ENCODE measurements around the gene STXBP4. TPM values are rescaled to one million over a fixed set of nuclear protein-coding genes. Genes with fewer than 3 reads are reported as not detected.
A peak's percentile ranks its signal among the peaks of the same experiment; 100 is the strongest.
"Not testable (repeated sequence)": the region's sequence is repeated elsewhere in the genome, so short reads cannot be mapped to it uniquely, and the experiment has no call there.

The STXBP4 gene
- polyA plus RNA-seq, 3 donors from 2014 or later = 0.58 to 5.9 TPM; not detected in 1

DNA sequence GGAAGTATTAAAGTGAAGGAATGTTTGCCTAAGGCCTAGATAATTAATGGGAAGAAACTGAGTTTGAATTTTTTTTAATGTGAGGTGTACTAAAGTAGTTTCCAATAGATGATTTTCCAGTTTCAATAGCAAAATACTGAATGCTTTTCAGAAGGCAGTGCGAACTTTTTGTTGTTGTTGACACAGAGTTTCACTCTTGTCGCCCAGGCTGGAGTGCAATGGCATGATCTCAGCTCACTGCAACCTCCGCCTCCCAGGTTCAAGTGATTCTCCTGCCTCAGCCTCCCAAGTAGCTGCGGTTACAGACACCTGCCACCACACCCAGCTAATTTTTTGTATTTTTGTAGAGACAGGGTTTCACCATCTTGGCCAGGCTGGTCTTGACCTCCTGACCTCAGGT, 104.9 kb downstream of the STXBP4 start:
- H3K27me3 Mint-ChIP-seq (ENCODE audit: low read depth in 3 of 3); H3K4me1 Mint-ChIP-seq; H3K4me3 Mint-ChIP-seq; H3K9me3 Mint-ChIP-seq; H3K27ac Mint-ChIP-seq; DNase-seq: not testable (repeated sequence)
- H3K36me3 Mint-ChIP-seq = peaks cover 6 to 27% (median 22%) of the 10 kb centered on the region in 3 donors

DNA sequence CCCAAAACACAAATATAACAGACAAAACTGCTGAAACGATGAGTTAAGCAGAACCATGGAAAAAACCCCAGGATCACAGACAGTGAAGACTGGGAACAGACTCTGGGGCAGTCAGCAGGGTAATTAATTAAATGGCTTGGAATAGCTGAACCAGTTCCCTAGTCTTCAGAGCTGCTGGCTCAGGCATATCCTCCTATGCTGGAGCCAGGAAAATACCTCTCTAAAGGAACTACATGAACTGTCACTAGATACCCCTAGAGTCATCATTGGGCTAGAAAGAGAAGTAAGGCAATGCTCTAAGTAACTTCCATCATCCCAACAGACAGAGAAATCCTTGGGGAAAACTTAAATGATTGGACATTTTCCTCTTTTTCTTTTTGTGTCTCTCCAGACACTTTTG, 113.0 kb downstream of the STXBP4 start:
- H3K27ac Mint-ChIP-seq = no peak overlapping the region
- no peak overlapping the region for H3K4me3 Mint-ChIP-seq
- no peaks in the 10 kb centered on the region for H3K4me1 Mint-ChIP-seq
- H3K9me3 Mint-ChIP-seq = peaks cover 0 to 3% (median 0%) of the 10 kb centered on the region in 6 donors
- H3K36me3 Mint-ChIP-seq = peaks cover 15 to 48% (median 42%) of the 10 kb centered on the region in 3 donors
- H3K27me3 Mint-ChIP-seq (ENCODE audit: low read depth in 3 of 3) = no peaks in the 10 kb centered on the region
- no peak for DNase-seq

GRCh38 chr17:55086635-55087058, 118.1 kb downstream of the STXBP4 start:
- Mint-ChIP-seq H3K36me3 (peaks cover 12 to 35% (median 27%) of the 10 kb centered on the region in 3 donors), H3K9me3 (peaks cover 0 to 6% (median 0%) of the 10 kb centered on the region in 6 donors), H3K4me1 (peaks cover 21 to 31% of the 10 kb centered on the region in 2 donors), H3K27ac (no peak overlapping the region), H3K4me3 (no peak overlapping the region), H3K27me3 (ENCODE audit: low read depth in 3 of 3) (peaks cover 0 to 3% (median 2%) of the 10 kb centered on the region in 3 donors)
- DNase-seq = no peak

DNA sequence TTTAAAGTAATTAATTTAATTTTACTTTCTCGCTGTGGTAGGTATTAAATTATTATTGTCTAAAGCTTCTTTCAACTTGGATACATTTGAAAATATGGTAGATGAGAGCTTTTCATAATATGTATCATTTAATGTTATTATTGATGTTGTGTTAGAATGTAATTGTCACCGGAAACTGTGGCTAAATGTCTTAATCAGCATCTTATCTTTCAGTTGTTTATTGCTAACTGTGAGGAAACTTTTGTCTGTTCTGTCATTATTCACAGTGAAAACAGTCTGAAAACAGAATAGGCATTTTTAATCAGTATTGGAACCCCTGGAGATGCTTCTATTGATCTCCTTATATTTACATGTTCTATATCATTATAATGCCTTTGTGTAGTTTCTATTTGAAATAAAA, 120.7 kb downstream of the STXBP4 start:
- peaks cover 0 to 6% (median 0%) of the 10 kb centered on the region in 6 donors for H3K9me3 Mint-ChIP-seq
- peak overlapping the region in 3 of 6 donors; percentile 39 to 76 (median 74) for H3K27ac Mint-ChIP-seq
- H3K4me1 Mint-ChIP-seq = peaks cover 26 to 36% of the 10 kb centered on the region in 2 donors
- peaks cover 0 to 20% (median 12%) of the 10 kb centered on the region in 3 donors for H3K36me3 Mint-ChIP-seq
- no peak for DNase-seq
- H3K4me3 Mint-ChIP-seq = peak overlapping the region in 1 of 5 donors; percentile 30
- H3K27me3 Mint-ChIP-seq (ENCODE audit: low read depth in 3 of 3) = peaks cover 0 to 3% (median 2%) of the 10 kb centered on the region in 3 donors

DNA sequence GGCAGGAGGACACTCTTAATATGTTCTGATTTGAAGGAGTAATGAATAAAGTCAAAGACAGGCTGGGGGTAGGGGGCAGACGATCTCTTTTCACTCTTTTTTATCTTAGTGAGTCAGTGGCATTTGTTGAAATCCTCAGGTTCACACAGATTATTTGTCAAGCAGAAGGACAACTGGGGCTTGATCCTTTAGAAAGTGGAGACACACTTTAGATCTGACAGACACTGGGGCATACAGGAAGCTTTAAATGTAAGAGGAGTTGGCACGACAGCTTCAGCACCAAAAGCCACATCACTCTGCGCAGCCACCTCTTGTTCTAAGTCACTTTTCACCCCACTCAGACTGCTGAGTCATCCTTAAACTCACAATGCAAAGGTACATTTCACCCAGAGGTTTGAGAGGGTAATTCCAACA, 121.5 kb downstream of the STXBP4 start:
- H3K27me3 Mint-ChIP-seq (ENCODE audit: low read depth in 3 of 3) = peaks cover 0 to 3% (median 2%) of the 10 kb centered on the region in 3 donors
- peak in 2 of 3 donors; percentile 18 to 34 for DNase-seq
- peaks cover 26 to 36% of the 10 kb centered on the region in 2 donors for H3K4me1 Mint-ChIP-seq
- H3K36me3 Mint-ChIP-seq = peaks cover 0 to 20% (median 12%) of the 10 kb centered on the region in 3 donors
- H3K27ac Mint-ChIP-seq = peak overlapping the region in 5 of 6 donors; percentile 12 to 76 (median 42)
- H3K9me3 Mint-ChIP-seq = peaks cover 0 to 6% (median 0%) of the 10 kb centered on the region in 6 donors
- H3K4me3 Mint-ChIP-seq = peak overlapping the region in 2 of 5 donors; percentile 9 to 68

DNA sequence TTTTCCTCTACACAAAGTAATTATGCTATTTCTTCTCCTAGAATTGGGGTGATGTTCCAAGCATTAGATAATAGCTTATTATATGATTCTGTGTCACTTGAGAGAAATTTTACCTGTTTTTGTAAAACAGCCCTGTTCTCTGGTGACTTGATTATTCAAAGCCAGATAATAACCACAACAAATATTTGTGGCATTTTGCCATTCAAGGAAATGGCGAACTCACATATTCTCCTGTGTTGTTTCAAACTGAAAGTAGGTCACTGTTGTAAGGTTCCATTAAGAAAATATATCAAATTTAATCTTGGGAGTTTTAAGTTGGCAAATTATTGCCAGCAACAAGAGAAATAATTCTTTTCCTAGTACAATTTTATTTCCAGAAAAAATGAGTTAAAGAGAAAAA, 124.8 kb downstream of the STXBP4 start:
- no peak for DNase-seq
- Mint-ChIP-seq H3K27me3 (ENCODE audit: low read depth in 3 of 3) (peaks cover 0 to 3% (median 2%) of the 10 kb centered on the region in 3 donors), H3K9me3 (no peaks in the 10 kb centered on the region), H3K27ac (no peak overlapping the region), H3K36me3 (peaks cover 3% of the 10 kb centered on the region in 3 donors), H3K4me3 (no peak overlapping the region), H3K4me1 (peaks cover 26 to 36% of the 10 kb centered on the region in 2 donors)

GRCh38 chr17:55098765-55099164, 130.2 kb downstream of the STXBP4 start:
- peaks cover 0 to 6% (median under 1%) of the 10 kb centered on the region in 6 donors for H3K9me3 Mint-ChIP-seq
- H3K4me1 Mint-ChIP-seq = no peaks in the 10 kb centered on the region
- no peak overlapping the region for H3K27ac Mint-ChIP-seq
- H3K36me3 Mint-ChIP-seq = peaks cover 3 to 15% (median 13%) of the 10 kb centered on the region in 3 donors
- H3K27me3 Mint-ChIP-seq (ENCODE audit: low read depth in 3 of 3) = peaks cover 0 to 2% (median 0%) of the 10 kb centered on the region in 3 donors
- H3K4me3 Mint-ChIP-seq = no peak overlapping the region
- DNase-seq = no peak

DNA sequence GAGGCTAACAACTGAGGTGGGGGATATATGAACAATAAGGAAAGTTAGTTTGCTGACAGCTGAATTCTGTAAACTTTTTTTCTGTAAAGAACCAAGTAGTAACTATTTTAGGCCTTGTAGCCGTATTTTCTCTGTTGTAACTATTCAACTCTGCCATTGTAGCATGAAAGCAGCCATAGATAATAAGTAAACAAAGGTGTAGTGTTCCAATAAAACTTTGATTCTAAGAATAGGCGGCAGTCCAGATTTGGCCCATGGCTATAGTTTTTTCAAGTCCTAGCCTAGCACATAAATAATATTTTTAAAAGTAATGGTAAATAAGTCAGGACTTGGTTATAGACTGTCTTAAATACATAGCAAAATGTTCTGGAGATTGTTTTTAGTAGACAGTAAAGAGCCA, 142.0 kb downstream of the STXBP4 start:
- peaks cover 0 to 2% (median 0%) of the 10 kb centered on the region in 3 donors for H3K27me3 Mint-ChIP-seq (ENCODE audit: low read depth in 3 of 3)
- DNase-seq = no peak
- peaks cover 6 to 14% (median 12%) of the 10 kb centered on the region in 6 donors for H3K9me3 Mint-ChIP-seq
- no peak overlapping the region for H3K27ac Mint-ChIP-seq
- no peaks in the 10 kb centered on the region for H3K4me1 Mint-ChIP-seq
- peaks cover 4 to 18% (median 8%) of the 10 kb centered on the region in 3 donors for H3K36me3 Mint-ChIP-seq
- no peak overlapping the region for H3K4me3 Mint-ChIP-seq

DNA sequence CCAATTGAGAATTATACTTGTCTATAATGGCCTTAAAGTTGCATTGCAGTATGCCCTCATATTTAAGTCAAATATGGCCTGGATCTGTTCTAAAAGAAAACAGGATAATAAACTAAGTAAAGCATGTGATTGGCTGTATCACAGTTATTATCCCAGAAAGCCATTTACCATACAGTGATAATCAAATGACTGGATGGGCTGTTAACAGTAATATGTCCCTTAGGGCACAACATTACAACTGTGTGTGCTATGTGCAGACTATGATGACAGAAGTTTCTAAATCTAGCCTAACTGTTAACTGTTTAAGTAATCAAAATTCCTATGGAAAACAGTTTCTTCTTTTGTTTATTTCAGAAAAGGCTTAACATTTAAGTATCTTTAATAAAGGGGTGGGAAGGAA, 145.7 kb downstream of the STXBP4 start:
- H3K4me1 Mint-ChIP-seq = peaks cover 2 to 8% of the 10 kb centered on the region in 2 donors
- peaks cover 0 to 10% (median 4%) of the 10 kb centered on the region in 3 donors for H3K36me3 Mint-ChIP-seq
- H3K4me3 Mint-ChIP-seq = no peak overlapping the region
- no peak overlapping the region for H3K27ac Mint-ChIP-seq
- peaks cover 0 to 4% (median 0%) of the 10 kb centered on the region in 6 donors for H3K9me3 Mint-ChIP-seq
- no peak for DNase-seq
- peaks cover 0 to 1% (median 0%) of the 10 kb centered on the region in 3 donors for H3K27me3 Mint-ChIP-seq (ENCODE audit: low read depth in 3 of 3)

GRCh38 chr17:55116440-55116914, 147.9 kb downstream of the STXBP4 start:
- no peak overlapping the region for H3K4me3 Mint-ChIP-seq
- H3K4me1 Mint-ChIP-seq = peaks cover 2 to 8% of the 10 kb centered on the region in 2 donors
- no peaks in the 10 kb centered on the region for H3K27me3 Mint-ChIP-seq (ENCODE audit: low read depth in 3 of 3)
- no peak for DNase-seq
- H3K36me3 Mint-ChIP-seq = peaks cover 0 to 4% (median 4%) of the 10 kb centered on the region in 3 donors
- peaks cover 0 to 2% (median 0%) of the 10 kb centered on the region in 6 donors for H3K9me3 Mint-ChIP-seq
- peak overlapping the region in 1 of 6 donors; percentile 43 for H3K27ac Mint-ChIP-seq

GRCh38 chr17:55117164-55117563, 148.6 kb downstream of the STXBP4 start:
- Mint-ChIP-seq H3K4me3 (no peak overlapping the region), H3K4me1 (peaks cover 2 to 8% of the 10 kb centered on the region in 2 donors), H3K36me3 (peaks cover 0 to 7% (median 4%) of the 10 kb centered on the region in 3 donors), H3K9me3 (no peaks in the 10 kb centered on the region), H3K27ac (no peak overlapping the region), H3K27me3 (ENCODE audit: low read depth in 3 of 3) (no peaks in the 10 kb centered on the region)
- DNase-seq = no peak

GRCh38 chr17:55120651-55121050, 152.1 kb downstream of the STXBP4 start:
- Mint-ChIP-seq H3K4me1 (peaks cover 2 to 8% of the 10 kb centered on the region in 2 donors), H3K4me3 (no peak overlapping the region), H3K27ac (no peak overlapping the region), H3K36me3 (peaks cover 0 to 3% (median 3%) of the 10 kb centered on the region in 3 donors), H3K27me3 (ENCODE audit: low read depth in 3 of 3) (no peaks in the 10 kb centered on the region), H3K9me3 (no peaks in the 10 kb centered on the region)
- no peak for DNase-seq

- Mint-ChIP-seq H3K36me3 (peaks cover 0 to 3% (median 3%) of the 10 kb centered on the region in 3 donors), H3K27ac (no peak overlapping the region), H3K4me1 (peaks cover 2 to 6% of the 10 kb centered on the region in 2 donors), H3K27me3 (ENCODE audit: low read depth in 3 of 3) (no peaks in the 10 kb centered on the region), H3K4me3 (no peak overlapping the region), H3K9me3 (no peaks in the 10 kb centered on the region)
- DNase-seq = no peak
These were observed 152.7 kb downstream of the STXBP4 start for GRCh38 chr17:55121268-55121667.

DNA sequence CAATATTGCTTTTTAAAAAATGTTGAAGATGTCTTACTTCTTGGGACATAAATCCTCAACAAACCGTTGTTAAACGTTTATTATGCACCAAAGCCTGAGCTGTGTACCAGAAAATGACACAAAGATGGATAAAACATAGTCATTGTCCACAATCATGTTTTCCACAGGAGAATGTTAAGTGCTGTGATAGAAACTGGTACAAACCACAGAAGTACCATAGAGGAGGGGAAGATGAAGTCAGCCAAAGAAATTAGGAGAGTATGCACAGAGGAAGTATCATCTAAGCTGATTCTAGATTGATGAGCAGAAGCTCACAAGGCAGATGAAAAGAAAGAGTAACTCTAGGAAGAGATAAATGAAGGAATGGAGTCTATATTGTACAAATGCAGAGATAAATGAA, 153.5 kb downstream of the STXBP4 start:
- no peaks in the 10 kb centered on the region for H3K9me3 Mint-ChIP-seq
- H3K36me3 Mint-ChIP-seq = peaks cover 0 to 3% (median 3%) of the 10 kb centered on the region in 3 donors
- no peak overlapping the region for H3K27ac Mint-ChIP-seq
- H3K4me1 Mint-ChIP-seq = no peaks in the 10 kb centered on the region
- H3K4me3 Mint-ChIP-seq = no peak overlapping the region
- H3K27me3 Mint-ChIP-seq (ENCODE audit: low read depth in 3 of 3) = no peaks in the 10 kb centered on the region
- no peak for DNase-seq

All from immature natural killer cell (primary cell).